ENCODE results near the gene PLEK. TPM values are rescaled to one million over a fixed set of nuclear protein-coding genes. Genes with fewer than 3 reads are reported as not detected.

PLEK gene
- total and polyA plus RNA-seq, 7 donors = 5.8 to 16.8 (median 12.6) TPM

DNA sequence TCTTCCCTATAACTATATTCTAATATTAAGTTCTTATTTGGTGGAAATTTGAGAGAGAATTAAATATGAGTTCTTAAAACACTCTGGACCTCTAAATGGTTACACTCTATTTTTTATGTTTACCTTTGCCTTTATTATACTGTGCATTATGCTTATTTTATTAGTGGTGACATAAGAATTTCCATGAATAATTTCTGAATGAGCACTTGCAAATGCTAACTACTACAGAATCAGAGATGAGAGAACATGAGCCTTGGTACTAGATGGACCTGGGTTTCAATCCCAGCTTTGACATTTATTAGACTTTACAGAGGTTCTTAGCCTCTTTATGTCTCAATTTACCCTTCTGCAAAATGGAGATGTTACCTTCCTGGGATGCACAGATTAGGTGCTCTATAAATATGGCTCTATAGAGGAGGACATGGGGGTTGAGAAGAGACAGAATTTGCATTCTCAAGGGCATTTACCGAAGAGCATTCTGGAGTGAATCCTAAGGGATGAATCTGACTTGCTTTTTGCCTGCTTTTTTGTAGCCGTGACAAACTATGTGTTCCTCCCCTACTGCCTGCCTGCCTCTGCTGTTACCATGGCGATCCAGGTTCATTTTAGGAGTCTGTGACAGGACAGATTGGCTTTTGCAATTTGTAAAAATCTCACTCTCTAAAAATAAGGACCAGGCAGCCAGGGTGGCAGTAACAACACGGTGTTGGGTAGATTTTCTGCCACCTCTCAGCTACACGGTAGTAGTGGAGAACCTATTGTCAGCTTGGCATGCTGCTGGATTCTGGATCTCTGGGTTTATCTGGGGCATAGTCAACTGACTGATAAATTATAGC, 24.6 kb upstream of the PLEK start:
- 65 to 75% methylated on average over 5 of the region's 5 CpGs for WGBS, 2 donors
- no peak for DNase-seq
- Histone ChIP-seq H3K27ac (no peak overlapping the region), H3K9me3 (no peaks in the 10 kb centered on the region), H3K27me3 (peaks cover 0 to 4% (median 0%) of the 10 kb centered on the region in 3 donors), H3K36me3 (no peaks in the 10 kb centered on the region), H3K4me1 (no peaks in the 10 kb centered on the region), H3K4me3 (no peak overlapping the region)
- TF ChIP-seq POLR2AphosphoS5 (IDR thresholded peaks at IDR 0.05) = no peak
- TF ChIP-seq, protein P1, sequence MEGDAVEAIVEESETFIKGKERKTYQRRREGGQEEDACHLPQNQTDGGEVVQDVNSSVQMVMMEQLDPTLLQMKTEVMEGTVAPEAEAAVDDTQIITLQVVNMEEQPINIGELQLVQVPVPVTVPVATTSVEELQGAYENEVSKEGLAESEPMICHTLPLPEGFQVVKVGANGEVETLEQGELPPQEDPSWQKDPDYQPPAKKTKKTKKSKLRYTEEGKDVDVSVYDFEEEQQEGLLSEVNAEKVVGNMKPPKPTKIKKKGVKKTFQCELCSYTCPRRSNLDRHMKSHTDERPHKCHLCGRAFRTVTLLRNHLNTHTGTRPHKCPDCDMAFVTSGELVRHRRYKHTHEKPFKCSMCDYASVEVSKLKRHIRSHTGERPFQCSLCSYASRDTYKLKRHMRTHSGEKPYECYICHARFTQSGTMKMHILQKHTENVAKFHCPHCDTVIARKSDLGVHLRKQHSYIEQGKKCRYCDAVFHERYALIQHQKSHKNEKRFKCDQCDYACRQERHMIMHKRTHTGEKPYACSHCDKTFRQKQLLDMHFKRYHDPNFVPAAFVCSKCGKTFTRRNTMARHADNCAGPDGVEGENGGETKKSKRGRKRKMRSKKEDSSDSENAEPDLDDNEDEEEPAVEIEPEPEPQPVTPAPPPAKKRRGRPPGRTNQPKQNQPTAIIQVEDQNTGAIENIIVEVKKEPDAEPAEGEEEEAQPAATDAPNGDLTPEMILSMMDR (IDR thresholded peaks at IDR 0.05) = no peak
- TF ChIP-seq EP300 (IDR thresholded peaks at IDR 0.05) = no peak
- no peak for TF ChIP-seq POLR2A (IDR thresholded peaks at IDR 0.05)
- intact Hi-C loops (cut with DNase I) = no loop called here

GRCh38 chr2:68341062-68341329, 24.1 kb upstream of the PLEK start:
- H3K9me3 ChIP-seq = no peaks in the 10 kb centered on the region
- no peak overlapping the region for H3K4me3 ChIP-seq
- intact Hi-C loops (cut with DNase I) = no loop called here
- peaks cover 0 to 9% (median 0%) of the 10 kb centered on the region in 3 donors for H3K27me3 ChIP-seq
- H3K27ac ChIP-seq = no peak overlapping the region
- 81 to 96% methylated on average over 3 of the region's 3 CpGs for WGBS, 2 donors
- TF ChIP-seq EP300 (IDR thresholded peaks at IDR 0.05) (no peak), POLR2A (IDR thresholded peaks at IDR 0.05) (no peak), POLR2AphosphoS5 (IDR thresholded peaks at IDR 0.05) (no peak)
- TF ChIP-seq, protein P1 (IDR thresholded peaks at IDR 0.05) = no peak
- DNase-seq = no peak
- no peaks in the 10 kb centered on the region for H3K36me3 ChIP-seq
- H3K4me1 ChIP-seq = no peaks in the 10 kb centered on the region

- 64 to 68% methylated on average over 4 of the region's 4 CpGs for WGBS, 2 donors
- Histone ChIP-seq H3K27ac (no peak overlapping the region), H3K9me3 (no peaks in the 10 kb centered on the region), H3K4me1 (no peaks in the 10 kb centered on the region), H3K27me3 (peaks cover 0 to 11% (median 0%) of the 10 kb centered on the region in 3 donors), H3K4me3 (no peak overlapping the region), H3K36me3 (no peaks in the 10 kb centered on the region)
- TF ChIP-seq POLR2A (IDR thresholded peaks at IDR 0.05) = no peak
- TF ChIP-seq, protein P1 (IDR thresholded peaks at IDR 0.05) = no peak
- TF ChIP-seq EP300 (IDR thresholded peaks at IDR 0.05) = no peak
- DNase-seq = no peak
- intact Hi-C loops (cut with DNase I) = no loop called here
Observed at GRCh38 chr2:68341583-68341982, 23.5 kb upstream of the PLEK start.

GRCh38 chr2:68342470-68342869, 22.6 kb upstream of the PLEK start:
- peaks cover 0 to 11% (median 0%) of the 10 kb centered on the region in 3 donors for H3K27me3 ChIP-seq
- H3K4me3 ChIP-seq = no peak overlapping the region
- no peaks in the 10 kb centered on the region for H3K4me1 ChIP-seq
- no peak for DNase-seq
- H3K27ac ChIP-seq = no peak overlapping the region
- intact Hi-C loops (cut with DNase I) = no loop called here
- H3K36me3 ChIP-seq = no peaks in the 10 kb centered on the region
- H3K9me3 ChIP-seq = no peaks in the 10 kb centered on the region
- WGBS, 2 donors = 89 to 92% methylated on average over 1 of the region's 1 CpG
- TF ChIP-seq POLR2A (IDR thresholded peaks at IDR 0.05) = no peak
- TF ChIP-seq POLR2AphosphoS5 (IDR thresholded peaks at IDR 0.05) = no peak
- no peak for TF ChIP-seq EP300 (IDR thresholded peaks at IDR 0.05)
- TF ChIP-seq, protein P1 (IDR thresholded peaks at IDR 0.05) = no peak

- Histone ChIP-seq H3K4me1 (no peaks in the 10 kb centered on the region), H3K27ac (no peak overlapping the region), H3K27me3 (peaks cover 0 to 11% (median 0%) of the 10 kb centered on the region in 3 donors), H3K4me3 (no peak overlapping the region), H3K9me3 (no peaks in the 10 kb centered on the region), H3K36me3 (no peaks in the 10 kb centered on the region)
- 49 to 75% methylated on average over 1 of the region's 1 CpG for WGBS, 2 donors
- intact Hi-C loops (cut with DNase I) = no loop called here
- TF ChIP-seq EP300 (IDR thresholded peaks at IDR 0.05) (no peak), POLR2AphosphoS5 (IDR thresholded peaks at IDR 0.05) (no peak), POLR2A (IDR thresholded peaks at IDR 0.05) (no peak)
- TF ChIP-seq, protein P1 (IDR thresholded peaks at IDR 0.05) = no peak
- DNase-seq = no peak
Observed at GRCh38 chr2:68344031-68344430, 21.1 kb upstream of the PLEK start.

All from sigmoid colon (tissue), 7 donors.